ENCODE data around the gene OSBPL2.

GRCh38 chr20:62235001-62235776, 3.1 kb upstream of the OSBPL2 start:
- TF ChIP-seq CTCF (conservative IDR thresholded peaks at IDR 0.05 in 1 of 2, IDR thresholded peaks at IDR 0.05 in 1 of 2; ENCODE audit: low read depth in 1 of 2, low read length in 2 of 2) (no peak), EZH2 (IDR thresholded peaks at IDR 0.05; ENCODE audit: low read length, missing control alignments) (no peak)
